Duodenal mucosa (tissue), 2 donors: ENCODE results near the gene PDZD8.

Experiments
- H3K27ac ChIP-seq: one replicate; pipeline ENCODE4 v1.7.0; 2013; ENCODE audit warnings: low read depth, low read length
- H3K27me3 ChIP-seq, 2 donors: one replicate each; pipeline ENCODE4 v1.7.0; 2013; ENCODE audit warnings: low read length in 2 of 2, control low read depth in 1 of 2; ENCODE audit not compliant: insufficient read depth in 2 of 2, control insufficient read depth in 1 of 2
- H3K36me3 ChIP-seq, 2 donors: one replicate each; pipeline ENCODE4 v1.7.0; 2013; ENCODE audit warnings: low read length in 2 of 2, control low read depth in 1 of 2; ENCODE audit not compliant: insufficient read depth in 2 of 2, control insufficient read depth in 1 of 2
- H3K4me1 ChIP-seq, 2 donors: one replicate each; pipeline ENCODE4 v1.7.0; 2013; ENCODE audit warnings: low read length in 2 of 2, control low read depth in 1 of 2; ENCODE audit not compliant: insufficient read depth in 2 of 2, control insufficient read depth in 1 of 2
- H3K4me3 ChIP-seq, 2 donors: one replicate each; pipeline ENCODE4 v1.7.0; 2013; ENCODE audit warnings: low read length in 2 of 2, low read depth in 1 of 2
- H3K9ac ChIP-seq, 2 donors: one replicate each; pipeline ENCODE4 v1.7.0; 2013; ENCODE audit warnings: low read length in 2 of 2, low read depth in 1 of 2
- H3K9me3 ChIP-seq, 2 donors: one replicate each; pipeline ENCODE4 v1.7.0; 2013; ENCODE audit warnings: low read length in 2 of 2, control low read depth in 1 of 2; ENCODE audit not compliant: control insufficient read depth in 1 of 2

Gene PDZD8

DNA sequence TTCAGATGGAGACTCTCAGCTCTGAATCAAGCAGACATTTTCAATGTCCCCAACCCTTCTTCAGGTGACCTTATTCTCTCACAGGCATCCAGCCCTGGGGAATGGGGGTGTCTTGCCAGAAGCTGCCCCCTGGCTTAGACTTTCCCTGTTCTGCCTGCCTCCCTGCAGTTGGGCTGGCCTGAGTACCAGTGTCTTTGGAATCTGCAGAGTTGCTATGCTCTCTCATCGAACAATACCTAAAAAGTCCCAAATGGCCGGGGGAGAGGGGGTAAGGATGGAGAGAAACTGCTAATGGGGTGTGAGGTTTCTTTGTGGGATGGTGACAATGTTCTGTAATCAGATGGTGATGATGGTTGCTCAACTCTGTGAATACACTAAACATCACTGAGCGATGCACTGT lies 113.7 kb downstream of the PDZD8 start:
- Histone ChIP-seq H3K9me3 (no peaks in the 10 kb centered on the region), H3K36me3 (no peaks in the 10 kb centered on the region), H3K9ac (no peak overlapping the region), H3K4me1 (peaks cover 0 to 6% of the 10 kb centered on the region in 2 donors), H3K27me3 (peaks cover 3 to 8% of the 10 kb centered on the region in 2 donors), H3K27ac (no peak overlapping the region), H3K4me3 (no peak overlapping the region)

DNA sequence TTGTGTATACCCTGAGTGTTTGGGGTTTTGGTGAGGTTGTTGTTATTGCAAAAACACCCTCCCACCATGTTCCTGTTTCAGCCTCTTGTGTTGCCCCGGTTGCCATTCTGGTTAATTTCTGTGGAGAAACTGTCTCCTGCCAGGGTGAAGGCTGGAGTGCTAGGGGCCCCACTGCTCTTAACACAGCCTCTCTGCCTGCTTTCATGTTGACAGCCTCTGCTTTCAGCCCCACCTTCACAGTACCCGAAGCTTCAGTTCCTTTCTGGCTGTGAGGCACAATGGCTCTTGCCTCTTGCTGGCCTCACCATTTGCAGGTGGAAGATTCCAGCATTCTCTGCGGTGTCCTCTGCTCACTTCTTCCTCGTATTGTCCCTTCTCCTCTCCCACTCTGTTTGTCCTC lies 115.2 kb downstream of the PDZD8 start:
- Histone ChIP-seq H3K4me3 (no peak overlapping the region), H3K36me3 (no peaks in the 10 kb centered on the region), H3K9ac (no peak overlapping the region), H3K4me1 (peaks cover 0 to 6% of the 10 kb centered on the region in 2 donors), H3K9me3 (no peaks in the 10 kb centered on the region), H3K27me3 (peaks cover 3 to 8% of the 10 kb centered on the region in 2 donors), H3K27ac (no peak overlapping the region)

GRCh38 chr10:117259279-117259678 lies 116.0 kb downstream of the PDZD8 start:
- H3K36me3 ChIP-seq, result no peaks in the 10 kb centered on the region
- no peak overlapping the region for H3K9ac ChIP-seq
- H3K9me3 ChIP-seq, result no peaks in the 10 kb centered on the region
- H3K27me3 ChIP-seq, result peaks cover 3 to 8% of the 10 kb centered on the region in 2 donors
- no peak overlapping the region for H3K27ac ChIP-seq
- H3K4me3 ChIP-seq, result no peak overlapping the region
- peaks cover 0 to 6% of the 10 kb centered on the region in 2 donors for H3K4me1 ChIP-seq

GRCh38 chr10:117257721-117258120 lies 117.5 kb downstream of the PDZD8 start:
- H3K9ac ChIP-seq, result no peak overlapping the region
- peaks cover 3 to 8% of the 10 kb centered on the region in 2 donors for H3K27me3 ChIP-seq
- no peaks in the 10 kb centered on the region for H3K9me3 ChIP-seq
- H3K4me1 ChIP-seq, result peaks cover 0 to 6% of the 10 kb centered on the region in 2 donors
- H3K27ac ChIP-seq, result no peak overlapping the region
- no peaks in the 10 kb centered on the region for H3K36me3 ChIP-seq
- no peak overlapping the region for H3K4me3 ChIP-seq

DNA sequence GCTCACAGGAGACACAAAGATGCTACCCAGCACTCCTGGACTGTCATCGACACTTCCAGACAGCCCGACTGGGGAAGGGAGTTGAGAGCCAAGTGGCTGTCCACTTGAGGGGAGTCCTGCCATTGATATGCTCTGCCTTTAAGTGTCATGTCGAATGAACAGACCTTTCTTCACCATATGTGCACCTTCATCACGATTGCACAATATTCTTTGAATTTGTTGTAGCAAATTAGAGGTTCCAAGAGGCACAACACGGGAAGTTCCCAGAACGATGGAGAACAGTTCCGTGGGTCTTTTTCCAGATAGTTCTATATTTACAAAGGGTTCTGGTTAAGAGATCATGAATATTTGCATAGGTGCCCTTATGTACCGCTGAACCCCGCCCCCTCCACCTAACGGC lies 118.3 kb downstream of the PDZD8 start:
- Histone ChIP-seq H3K27me3 (peaks cover 3 to 12% of the 10 kb centered on the region in 2 donors), H3K27ac (no peak overlapping the region), H3K36me3 (no peaks in the 10 kb centered on the region), H3K9me3 (no peaks in the 10 kb centered on the region), H3K9ac (no peak overlapping the region), H3K4me1 (peaks cover 0 to 6% of the 10 kb centered on the region in 2 donors), H3K4me3 (no peak overlapping the region)

DNA sequence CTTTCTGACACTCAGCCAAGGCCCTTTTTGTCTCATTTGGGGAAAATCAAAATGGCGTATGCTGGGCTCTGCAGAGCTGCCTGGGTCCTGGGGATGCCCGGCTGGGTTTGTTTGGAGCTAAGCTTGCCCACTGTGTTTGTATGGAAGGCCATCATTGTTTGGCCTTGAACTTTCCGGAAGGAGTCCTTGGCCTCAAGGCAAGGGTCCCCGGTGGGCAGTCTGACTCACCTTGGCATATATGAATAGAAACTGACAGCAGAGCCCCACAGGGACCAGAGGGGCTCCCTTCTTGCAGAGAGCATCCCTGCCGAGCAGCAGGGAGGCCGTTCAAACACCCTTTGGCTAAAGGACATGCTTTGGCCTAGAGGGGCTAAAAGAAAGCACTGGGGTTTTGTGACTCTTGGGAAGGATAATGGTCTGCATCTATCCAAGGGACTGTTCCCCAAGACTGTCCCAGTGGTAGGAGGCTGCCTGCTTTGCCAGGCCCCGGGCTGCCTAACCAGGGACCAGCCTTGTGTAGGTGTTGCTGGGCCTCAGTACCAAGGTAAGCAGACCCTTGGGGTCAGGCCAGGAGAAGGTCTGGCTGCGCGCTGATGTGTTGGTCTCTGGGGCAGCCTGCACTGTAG lies 119.3 kb downstream of the PDZD8 start:
- Histone ChIP-seq H3K9ac (no peak overlapping the region), H3K4me3 (no peak overlapping the region), H3K27me3 (peaks cover 3 to 12% of the 10 kb centered on the region in 2 donors)

GRCh38 chr10:117254774-117255735 lies 120.2 kb downstream of the PDZD8 start:
- Histone ChIP-seq H3K9ac (no peak overlapping the region), H3K27ac (no peak overlapping the region), H3K4me3 (no peak overlapping the region), H3K27me3 (peaks cover 6 to 8% of the 10 kb centered on the region in 2 donors), H3K4me1 (peaks cover 0 to 6% of the 10 kb centered on the region in 2 donors), H3K36me3 (no peaks in the 10 kb centered on the region), H3K9me3 (no peaks in the 10 kb centered on the region)

More for the DNA sequence above, 119.3 kb downstream of the PDZD8 start:
- Histone ChIP-seq H3K9me3 (no peaks in the 10 kb centered on the region), H3K36me3 (no peaks in the 10 kb centered on the region), H3K27ac (no peak overlapping the region), H3K4me1 (peaks cover 0 to 6% of the 10 kb centered on the region in 2 donors)

DNA sequence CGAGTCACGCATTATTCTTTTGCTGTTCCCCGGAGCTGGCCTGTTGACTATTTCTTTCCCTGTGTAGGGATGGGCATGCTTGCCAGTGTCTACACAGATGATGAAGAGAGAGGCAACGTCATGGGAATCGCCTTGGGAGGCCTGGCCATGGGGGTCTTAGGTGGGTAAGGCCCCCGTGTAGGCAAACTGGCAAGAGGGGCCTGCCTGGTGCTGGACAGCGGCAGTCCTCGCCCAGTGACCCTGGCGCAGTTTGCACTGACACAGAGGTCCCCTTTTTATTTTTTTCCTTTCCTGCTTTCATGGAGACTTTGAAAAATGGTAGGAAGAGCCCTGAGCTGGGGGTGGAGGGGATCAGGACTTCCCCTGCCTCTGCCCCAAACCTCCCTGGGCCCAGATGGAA lies 120.9 kb downstream of the PDZD8 start:
- H3K36me3 ChIP-seq, result no peaks in the 10 kb centered on the region
- H3K27me3 ChIP-seq, result peaks cover 6% of the 10 kb centered on the region in 2 donors
- H3K4me1 ChIP-seq, result peaks cover 0 to 2% of the 10 kb centered on the region in 2 donors
- no peak overlapping the region for H3K27ac ChIP-seq
- H3K4me3 ChIP-seq, result no peak overlapping the region
- no peaks in the 10 kb centered on the region for H3K9me3 ChIP-seq
- H3K9ac ChIP-seq, result no peak overlapping the region

DNA sequence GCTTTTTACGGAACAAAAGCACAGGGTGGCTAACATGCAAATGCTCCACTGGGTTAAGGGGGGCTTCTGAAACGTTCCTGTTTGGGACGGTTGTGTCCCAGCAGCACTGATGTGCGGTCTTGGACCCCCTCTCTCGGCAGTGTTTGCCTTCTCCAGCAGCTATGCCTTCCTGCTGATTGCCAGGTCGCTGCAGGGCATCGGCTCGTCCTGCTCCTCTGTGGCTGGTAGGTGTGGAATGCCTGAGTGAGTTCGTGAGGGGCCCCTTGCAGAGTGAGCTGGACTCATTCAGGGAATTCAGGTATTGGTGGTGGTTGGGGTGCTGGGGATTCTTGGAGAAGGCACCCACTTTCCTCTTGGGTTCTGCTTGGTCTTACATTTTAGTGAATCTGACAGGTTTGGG lies 121.3 kb downstream of the PDZD8 start:
- Histone ChIP-seq H3K27ac (no peak overlapping the region), H3K27me3 (peaks cover 5 to 11% of the 10 kb centered on the region in 2 donors), H3K9ac (no peak overlapping the region), H3K36me3 (no peaks in the 10 kb centered on the region), H3K4me1 (no peaks in the 10 kb centered on the region), H3K4me3 (no peak overlapping the region), H3K9me3 (no peaks in the 10 kb centered on the region)

GRCh38 chr10:117250411-117250810 lies 124.8 kb downstream of the PDZD8 start:
- Histone ChIP-seq H3K9me3 (no peaks in the 10 kb centered on the region), H3K36me3 (no peaks in the 10 kb centered on the region), H3K4me3 (no peak overlapping the region), H3K27me3 (peaks cover 12 to 13% of the 10 kb centered on the region in 2 donors), H3K9ac (no peak overlapping the region), H3K27ac (no peak overlapping the region), H3K4me1 (no peaks in the 10 kb centered on the region)
